ENCODE measurements around the gene FAAP100. TPM values are rescaled to one million over a fixed set of nuclear protein-coding genes. Genes with fewer than 3 reads are reported as not detected.
A peak's percentile ranks its signal among the peaks of the same experiment; 100 is the strongest.

FAAP100 gene
- total RNA-seq, 4 donors from 2014 or later = 26.2 to 90.5 (median 37.4) TPM

- H3K27me3 ChIP-seq = no peaks in the 10 kb centered on the region
- H3K27ac ChIP-seq = peak overlapping the region; percentile 99 to 100 (median 100)
- H3K4me1 ChIP-seq = peaks cover 7 to 26% (median 13%) of the 10 kb centered on the region in 4 donors
- H3K36me3 ChIP-seq = peaks cover 0 to 24% (median 17%) of the 10 kb centered on the region in 4 donors
- in situ Hi-C loops (cut with MboI; ENCODE audit: low pct_ligation_motif_present in 1 of 4, low pct_unique_long_range_greater_than_20kb in 1 of 4, low sequenced_read_pairs in 3 of 4) = no loop called here
- intact Hi-C loops (cut with DNase I; ENCODE audit: low total_unique reads) = no loop called here
- peak; percentile 44 for TF ChIP-seq POLR2A (IDR thresholded peaks at IDR 0.05)
- TF ChIP-seq EP300 (IDR thresholded peaks at IDR 0.05; ENCODE audit: low read depth) = no peak
- TF ChIP-seq CTCF (IDR thresholded peaks at IDR 0.05) = no peak
- TF ChIP-seq POLR2AphosphoS5 (IDR thresholded peaks at IDR 0.05) = peak in 2 of 3 donors; percentile 12 to 58
- DNase-seq = peak; percentile 48
- WGBS, 2 donors (ENCODE audit: low coverage in 1 of 2) = 0 to 7% methylated on average over 2 to 12 of the region's 12 CpGs
- peak overlapping the region; percentile 58 to 87 (median 84) for H3K4me3 ChIP-seq
- H3K9me3 ChIP-seq = no peaks in the 10 kb centered on the region
Measured at GRCh38 chr17:81509207-81509971, 42.8 kb downstream of the FAAP100 start.

GRCh38 chr17:81508639-81509206 is 43.4 kb downstream of the FAAP100 start:
- H3K4me3 ChIP-seq = peak overlapping the region in 3 of 4 donors; percentile 82 to 87 (median 86)
- peaks cover 0 to 24% (median 17%) of the 10 kb centered on the region in 4 donors for H3K36me3 ChIP-seq
- TF ChIP-seq POLR2AphosphoS5 (IDR thresholded peaks at IDR 0.05) (peak in 2 of 3 donors; percentile 48 to 87), CTCF (IDR thresholded peaks at IDR 0.05) (no peak), POLR2A (IDR thresholded peaks at IDR 0.05) (peak; percentile 28), EP300 (IDR thresholded peaks at IDR 0.05; ENCODE audit: low read depth) (no peak)
- H3K4me1 ChIP-seq = peaks cover 7 to 19% (median 13%) of the 10 kb centered on the region in 4 donors
- peak overlapping the region; percentile 99 to 100 (median 100) for H3K27ac ChIP-seq
- 33 to 61% methylated on average over 1 to 10 of the region's 10 CpGs for WGBS, 2 donors (ENCODE audit: low coverage in 1 of 2)
- DNase-seq = no peak
- no peaks in the 10 kb centered on the region for H3K9me3 ChIP-seq
- intact Hi-C loops (cut with DNase I; ENCODE audit: low total_unique reads) (no loop called here), in situ Hi-C loops (cut with MboI; ENCODE audit: low pct_ligation_motif_present in 1 of 4, low pct_unique_long_range_greater_than_20kb in 1 of 4, low sequenced_read_pairs in 3 of 4) (no loop called here)
- no peaks in the 10 kb centered on the region for H3K27me3 ChIP-seq

GRCh38 chr17:81503619-81504018 is 48.5 kb downstream of the FAAP100 start:
- TF ChIP-seq POLR2A (IDR thresholded peaks at IDR 0.05) (no peak), EP300 (IDR thresholded peaks at IDR 0.05; ENCODE audit: low read depth) (no peak), CTCF (IDR thresholded peaks at IDR 0.05) (no peak), POLR2AphosphoS5 (IDR thresholded peaks at IDR 0.05) (no peak)
- peaks cover 0 to 3% (median 1%) of the 10 kb centered on the region in 4 donors for H3K4me1 ChIP-seq
- H3K27me3 ChIP-seq = no peaks in the 10 kb centered on the region
- no peaks in the 10 kb centered on the region for H3K36me3 ChIP-seq
- intact Hi-C loops (cut with DNase I; ENCODE audit: low total_unique reads) = no loop called here
- no peak overlapping the region for H3K27ac ChIP-seq
- H3K4me3 ChIP-seq = no peak overlapping the region
- DNase-seq = no peak
- in situ Hi-C loops (cut with MboI; ENCODE audit: low pct_ligation_motif_present in 1 of 4, low pct_unique_long_range_greater_than_20kb in 1 of 4, low sequenced_read_pairs in 3 of 4) = no loop called here
- H3K9me3 ChIP-seq = no peaks in the 10 kb centered on the region

- no peak for DNase-seq
- Histone ChIP-seq H3K4me3 (no peak overlapping the region), H3K9me3 (no peaks in the 10 kb centered on the region), H3K27ac (no peak overlapping the region), H3K36me3 (no peaks in the 10 kb centered on the region), H3K27me3 (no peaks in the 10 kb centered on the region), H3K4me1 (no peaks in the 10 kb centered on the region)
- in situ Hi-C loops (cut with MboI; ENCODE audit: low pct_ligation_motif_present in 1 of 4, low pct_unique_long_range_greater_than_20kb in 1 of 4, low sequenced_read_pairs in 3 of 4) (no loop called here), intact Hi-C loops (cut with DNase I; ENCODE audit: low total_unique reads) (no loop called here)
- TF ChIP-seq CTCF (IDR thresholded peaks at IDR 0.05) (no peak), POLR2AphosphoS5 (IDR thresholded peaks at IDR 0.05) (peak in 1 of 3 donors; percentile 2)
- 53 to 67% methylated on average over 3 to 12 of the region's 12 CpGs for WGBS, 2 donors (ENCODE audit: low coverage in 1 of 2)
Measured at GRCh38 chr17:81502471-81503017, 49.6 kb downstream of the FAAP100 start.
